NCI-H446 treated with DMSO at 0.1 percent for 48 hours (cell line): ENCODE results near the gene FIBP.

Source experiments
- DNase-seq: peaks from one replicate; lab custom pipeline; 2025; lab: John Stamatoyannopoulos, UW

The FIBP gene

GRCh38 chr11:65888163-65888814, at the start of gene FIBP:
FIBP (minus strand) TSS chr11:65888471; CDS start chr11:65888418, 53 bp downstream.
- DNase-seq: peak; percentile 91

GRCh38 chr11:65937766-65938165, 49.5 kb upstream of the FIBP start:
- DNase-seq: no peak

GRCh38 chr11:65934014-65934413, 45.7 kb upstream of the FIBP start:
- DNase-seq: no peak

GRCh38 chr11:65932558-65932919, 44.3 kb upstream of the FIBP start:
- no peak for DNase-seq

GRCh38 chr11:65931773-65932557, 43.7 kb upstream of the FIBP start:
- DNase-seq: no peak

GRCh38 chr11:65928667-65929066, 40.4 kb upstream of the FIBP start:
- no peak for DNase-seq

GRCh38 chr11:65927904-65928397, 39.7 kb upstream of the FIBP start:
- no peak for DNase-seq

- DNase-seq: no peak
Observed at GRCh38 chr11:65925397-65925796, 37.1 kb upstream of the FIBP start.

GRCh38 chr11:65922565-65922964, 34.3 kb upstream of the FIBP start:
- no peak for DNase-seq

GRCh38 chr11:65921876-65922275, 33.6 kb upstream of the FIBP start:
- DNase-seq: no peak

GRCh38 chr11:65921033-65921555, 32.8 kb upstream of the FIBP start:
- no peak for DNase-seq

- DNase-seq: no peak
Observed at GRCh38 chr11:65920372-65920802, 32.1 kb upstream of the FIBP start.

GRCh38 chr11:65919573-65920371, 31.5 kb upstream of the FIBP start:
- DNase-seq: no peak

- DNase-seq: peak; percentile 96
Observed at GRCh38 chr11:65919141-65919572, 30.9 kb upstream of the FIBP start, which contains the start of gene DRAP1. DRAP1 (plus strand) TSS chr11:65919426; CDS start chr11:65919502, 76 bp downstream.

GRCh38 chr11:65918211-65919140, 30.2 kb upstream of the FIBP start, which contains the start of gene C11orf68:
C11orf68 (minus strand) TSS chr11:65919062; CDS start chr11:65919031, 31 bp downstream.
- no peak for DNase-seq

- no peak for DNase-seq
Observed at GRCh38 chr11:65917434-65918210, 29.4 kb upstream of the FIBP start.

- no peak for DNase-seq
Observed at GRCh38 chr11:65917077-65917433, 28.8 kb upstream of the FIBP start.

GRCh38 chr11:65916391-65916790, 28.1 kb upstream of the FIBP start:
- DNase-seq: no peak

- peak; percentile 34 for DNase-seq
Observed at GRCh38 chr11:65915821-65916251, 27.6 kb upstream of the FIBP start.
